ENCODE results near the gene DNAJC4.

DNAJC4 gene

GRCh38 chr11:64186492-64187165 is 43.7 kb upstream of the DNAJC4 start:
- TF ChIP-seq CTCF (IDR thresholded peaks at IDR 0.05; ENCODE audit: insufficient read depth, low read length, poor library complexity, severe bottlenecking), result no peak
- no peak for TF ChIP-seq EZH2phosphoT487 (conservative IDR thresholded peaks at IDR 0.05; ENCODE audit: low read length)
- no peak overlapping the region for H2AFZ ChIP-seq (ENCODE audit: low read depth, low read length, severe bottlenecking)
- H3K27ac ChIP-seq (ENCODE audit: low read depth, low read length), result peak overlapping the region; percentile 57
- no peaks in the 10 kb centered on the region for H3K9me2 ChIP-seq (replicated peaks; ENCODE audit: insufficient read depth, low read length)
- no peaks in the 10 kb centered on the region for H3K27me3 ChIP-seq (ENCODE audit: low read length)
- H3K4me3 ChIP-seq (ENCODE audit: insufficient read depth, low read length, poor library complexity, severe bottlenecking), result no peak overlapping the region
- no peak overlapping the region for H3K4me2 ChIP-seq (ENCODE audit: low read depth, low read length, poor library complexity, severe bottlenecking)
- H3K36me3 ChIP-seq (ENCODE audit: low read length), result peaks cover 4% of the 10 kb centered on the region; the same call in 1 of the 2 replicates
- H3K9ac ChIP-seq (ENCODE audit: low read length), result no peak overlapping the region
- H3K79me2 ChIP-seq (ENCODE audit: insufficient read depth, low read length), result peaks cover 12% of the 10 kb centered on the region
- 0 out of 2 replicates have a peak, but pooled peaks cover 7% of the 10 kb centered on the region for H3F3A ChIP-seq (ENCODE audit: insufficient read depth)
- no peaks in the 10 kb centered on the region for H3K9me3 ChIP-seq (ENCODE audit: insufficient read depth, low read length)
- no peaks in the 10 kb centered on the region; the same call in 1 of the 2 replicates for H4K20me1 ChIP-seq (ENCODE audit: low read depth, low read length)

DNA sequence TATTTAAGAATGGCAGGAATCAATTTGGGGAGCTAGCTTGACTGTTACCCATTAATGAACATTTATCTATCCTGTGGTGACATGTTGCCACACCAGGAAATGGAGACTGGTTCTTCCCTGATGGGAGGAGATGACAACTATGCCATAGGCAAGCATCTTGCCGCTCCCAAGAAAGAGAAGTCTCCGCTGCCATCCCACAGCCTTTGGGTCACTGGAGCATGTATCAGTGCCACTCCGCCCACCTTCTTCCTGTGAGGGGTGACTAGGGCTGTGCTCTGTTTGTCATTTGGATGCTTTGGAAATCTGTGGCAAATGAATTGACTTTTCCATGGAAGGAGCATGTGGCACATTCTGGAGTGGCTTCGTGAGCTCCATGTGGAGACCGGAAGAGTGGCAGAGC is 37.9 kb upstream of the DNAJC4 start:
- no peak overlapping the region for H3K4me2 ChIP-seq (ENCODE audit: low read depth, low read length, poor library complexity, severe bottlenecking)
- H3K9me3 ChIP-seq (ENCODE audit: insufficient read depth, low read length), result no peaks in the 10 kb centered on the region
- no peaks in the 10 kb centered on the region for H3K27me3 ChIP-seq (ENCODE audit: low read length)
- H4K20me1 ChIP-seq (ENCODE audit: low read depth, low read length), result no peaks in the 10 kb centered on the region; the same call in 1 of the 2 replicates
- H3K9ac ChIP-seq (ENCODE audit: low read length), result no peak overlapping the region
- H2AFZ ChIP-seq (ENCODE audit: low read depth, low read length, severe bottlenecking), result no peak overlapping the region
- H3K9me2 ChIP-seq (replicated peaks; ENCODE audit: insufficient read depth, low read length), result no peaks in the 10 kb centered on the region
- H3K36me3 ChIP-seq (ENCODE audit: low read length), result peaks cover 33% of the 10 kb centered on the region
- no peak overlapping the region for H3K27ac ChIP-seq (ENCODE audit: low read depth, low read length)
- TF ChIP-seq CTCF (IDR thresholded peaks at IDR 0.05; ENCODE audit: insufficient read depth, low read length, poor library complexity, severe bottlenecking) (no peak), EZH2phosphoT487 (conservative IDR thresholded peaks at IDR 0.05; ENCODE audit: low read length) (no peak)
- no peaks in the 10 kb centered on the region for H3F3A ChIP-seq (ENCODE audit: insufficient read depth)
- H3K4me3 ChIP-seq (ENCODE audit: insufficient read depth, low read length, poor library complexity, severe bottlenecking), result no peak overlapping the region
- peaks cover 11% of the 10 kb centered on the region for H3K79me2 ChIP-seq (ENCODE audit: insufficient read depth, low read length)

GRCh38 chr11:64196626-64197025 is 33.7 kb upstream of the DNAJC4 start:
- Histone ChIP-seq H3K27ac (ENCODE audit: low read depth, low read length) (no peak overlapping the region), H3K79me2 (ENCODE audit: insufficient read depth, low read length) (peaks cover 11% of the 10 kb centered on the region), H3K9ac (ENCODE audit: low read length) (no peak overlapping the region), H3K4me2 (ENCODE audit: low read depth, low read length, poor library complexity, severe bottlenecking) (no peak overlapping the region), H3K9me2 (replicated peaks; ENCODE audit: insufficient read depth, low read length) (no peaks in the 10 kb centered on the region), H3K36me3 (ENCODE audit: low read length) (peaks cover 32% of the 10 kb centered on the region), H2AFZ (ENCODE audit: low read depth, low read length, severe bottlenecking) (no peak overlapping the region), H3K9me3 (ENCODE audit: insufficient read depth, low read length) (no peaks in the 10 kb centered on the region), H3K4me3 (ENCODE audit: insufficient read depth, low read length, poor library complexity, severe bottlenecking) (no peak overlapping the region), H4K20me1 (ENCODE audit: low read depth, low read length) (no peaks in the 10 kb centered on the region), H3F3A (ENCODE audit: insufficient read depth) (no peaks in the 10 kb centered on the region), H3K27me3 (ENCODE audit: low read length) (no peaks in the 10 kb centered on the region)
- TF ChIP-seq CTCF (IDR thresholded peaks at IDR 0.05; ENCODE audit: insufficient read depth, low read length, poor library complexity, severe bottlenecking), result no peak

Data from SU-DHL-6 (cell line).